ENCODE measurements around the gene PHTF2.
"Not testable (repeated sequence)": the region's sequence is repeated elsewhere in the genome, so short reads cannot be mapped to it uniquely, and the experiment has no call there.

The PHTF2 gene

DNA sequence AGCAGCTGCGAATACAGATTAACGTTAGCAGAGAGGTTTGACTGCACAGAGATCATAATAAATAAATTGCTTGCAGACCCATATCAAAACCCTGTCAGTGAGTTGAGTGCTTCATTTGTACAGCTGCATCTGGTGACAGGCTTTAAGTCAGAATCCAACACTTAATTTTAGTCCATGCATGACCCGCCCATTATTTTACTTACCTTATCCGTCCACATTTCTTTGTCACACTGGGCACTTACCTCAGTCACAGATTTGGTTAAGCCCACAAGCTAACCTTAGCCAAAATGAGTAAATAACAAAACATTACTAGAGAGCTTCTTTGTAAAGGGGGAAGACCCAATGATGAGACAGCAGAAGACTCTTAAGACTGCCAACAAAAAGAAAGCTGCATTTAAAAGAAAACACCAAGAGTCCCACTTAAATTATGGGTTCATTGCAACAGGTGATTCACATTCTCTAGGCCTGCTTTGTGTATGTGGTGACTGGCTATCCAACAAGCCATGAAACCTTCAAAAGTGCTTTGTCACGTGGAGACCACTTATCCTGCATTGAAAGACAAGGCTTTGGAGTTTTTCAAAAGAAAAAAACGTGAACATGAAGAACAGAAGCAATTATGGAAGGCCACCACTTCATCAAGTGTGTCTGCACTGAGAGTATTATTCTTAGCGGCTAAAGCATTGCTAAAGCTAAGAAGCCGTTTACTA is 32.2 kb downstream of the PHTF2 start:
- peak; percentile 10 for DNase-seq (ENCODE audit: low spot score)

DNA sequence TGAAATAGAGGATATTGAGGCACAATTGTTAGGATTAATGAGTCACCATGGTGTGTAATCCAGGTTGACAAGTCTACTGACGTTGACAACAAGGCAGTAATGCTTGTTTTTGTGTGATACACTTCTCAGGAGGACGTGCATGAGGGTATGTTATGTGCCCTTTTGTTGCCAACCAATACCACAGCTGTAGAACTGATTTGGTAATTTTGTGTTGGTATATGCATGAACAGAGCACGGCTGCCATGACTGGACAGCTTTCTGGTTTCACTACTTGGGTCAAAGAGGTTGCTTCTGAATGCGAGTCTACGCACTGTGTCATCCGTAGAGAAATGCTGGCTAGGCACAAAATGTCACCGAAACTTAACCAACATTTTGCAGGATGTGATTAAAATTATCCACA is 32.9 kb downstream of the PHTF2 start:
- peak; percentile 48 for DNase-seq (ENCODE audit: low spot score)

- no peak for DNase-seq (ENCODE audit: low spot score)
Observed at GRCh38 chr7:77831953-77832352, 33.4 kb downstream of the PHTF2 start.

DNA sequence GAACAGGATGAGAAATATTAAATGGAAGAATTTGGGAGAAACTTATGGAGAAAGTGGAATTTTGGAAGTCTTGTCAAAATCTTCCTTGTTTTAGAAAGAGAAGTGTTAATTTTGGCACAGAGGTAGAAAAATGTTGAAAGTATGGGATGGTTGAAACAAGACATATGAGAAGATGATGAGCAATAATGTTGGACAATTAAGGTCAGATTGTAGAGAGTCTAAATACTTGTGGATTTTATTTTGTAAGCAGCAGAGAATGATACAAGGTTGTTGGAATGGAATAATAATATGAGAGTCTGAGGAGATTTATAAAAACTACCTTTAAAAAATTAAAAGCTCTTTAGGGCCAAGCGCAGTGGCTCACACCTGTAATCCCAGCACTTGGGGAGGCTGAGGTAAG is 34.6 kb downstream of the PHTF2 start:
- no peak for DNase-seq (ENCODE audit: low spot score)

DNA sequence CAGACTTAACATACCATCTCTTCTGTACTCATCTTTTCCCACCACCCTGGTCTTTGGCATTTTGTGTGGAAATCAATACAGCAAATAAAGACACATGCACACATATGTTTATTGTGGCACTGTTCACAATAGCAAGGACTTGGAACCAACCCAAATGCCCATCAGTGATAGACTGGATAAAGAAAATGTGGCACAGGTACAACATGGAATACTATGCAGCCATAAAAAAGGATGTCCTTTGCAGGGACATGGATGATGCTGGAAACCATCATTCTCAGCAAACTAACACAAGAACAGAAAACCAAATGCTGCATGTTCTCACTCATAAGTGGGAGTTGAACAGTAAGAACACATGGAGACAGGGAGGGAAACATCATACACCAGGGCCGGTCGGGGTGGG is 37.9 kb downstream of the PHTF2 start:
- not testable (repeated sequence) for DNase-seq (ENCODE audit: low spot score)

- no peak for DNase-seq (ENCODE audit: low spot score)
Observed at GRCh38 chr7:77837275-77837674, 38.7 kb downstream of the PHTF2 start.

- DNase-seq (ENCODE audit: low spot score): no peak
Observed at GRCh38 chr7:77837966-77838365, 39.4 kb downstream of the PHTF2 start.

DNA sequence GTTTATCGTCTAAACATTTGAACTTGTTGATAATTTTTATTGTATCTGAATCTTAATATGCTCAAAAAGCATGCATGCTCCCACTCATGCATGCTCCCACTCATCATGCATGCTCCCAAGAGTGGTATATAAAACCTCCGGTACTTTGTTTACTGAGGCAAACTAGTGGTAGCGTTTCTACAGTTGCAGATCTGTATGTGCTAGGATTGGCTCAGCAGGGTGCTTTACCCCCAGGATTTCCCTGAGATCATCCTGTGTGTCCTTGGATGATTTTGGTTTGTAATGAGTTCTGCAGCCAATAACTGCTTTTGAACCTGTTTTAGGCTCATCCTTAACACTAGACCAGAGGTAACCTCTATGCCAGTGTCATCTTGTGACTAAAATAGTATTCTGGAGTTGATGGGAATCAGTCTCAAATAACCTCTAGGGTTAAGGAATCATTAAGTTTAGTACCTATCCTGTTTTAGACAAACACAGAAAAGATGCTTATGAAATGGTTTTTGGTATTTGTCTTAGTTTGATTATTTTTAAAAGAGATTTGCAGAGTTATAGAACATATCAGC is 40.4 kb downstream of the PHTF2 start:
- no peak for DNase-seq (ENCODE audit: low spot score)

- DNase-seq (ENCODE audit: low spot score): no peak
Observed at GRCh38 chr7:77839919-77840318, 41.3 kb downstream of the PHTF2 start.

DNA sequence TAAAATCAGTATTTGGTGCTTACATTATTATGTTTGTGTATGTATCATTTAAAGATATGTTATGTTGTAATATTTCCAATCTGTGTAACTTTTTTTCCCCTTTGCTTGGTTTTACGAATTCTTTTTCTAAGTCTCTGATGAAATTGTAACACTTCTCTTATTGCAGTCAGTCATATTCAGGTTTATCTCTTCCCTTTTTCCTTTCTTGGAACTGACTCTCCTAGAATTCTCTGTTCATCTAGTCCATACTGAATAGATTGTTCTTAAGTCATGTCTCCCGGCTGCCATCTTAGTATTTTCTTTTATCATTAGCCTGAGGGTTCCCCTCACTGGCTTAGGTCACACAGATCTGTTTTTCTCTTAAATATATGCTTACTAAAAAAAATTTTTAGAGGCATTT is 44.6 kb downstream of the PHTF2 start:
- DNase-seq (ENCODE audit: low spot score): no peak

DNA sequence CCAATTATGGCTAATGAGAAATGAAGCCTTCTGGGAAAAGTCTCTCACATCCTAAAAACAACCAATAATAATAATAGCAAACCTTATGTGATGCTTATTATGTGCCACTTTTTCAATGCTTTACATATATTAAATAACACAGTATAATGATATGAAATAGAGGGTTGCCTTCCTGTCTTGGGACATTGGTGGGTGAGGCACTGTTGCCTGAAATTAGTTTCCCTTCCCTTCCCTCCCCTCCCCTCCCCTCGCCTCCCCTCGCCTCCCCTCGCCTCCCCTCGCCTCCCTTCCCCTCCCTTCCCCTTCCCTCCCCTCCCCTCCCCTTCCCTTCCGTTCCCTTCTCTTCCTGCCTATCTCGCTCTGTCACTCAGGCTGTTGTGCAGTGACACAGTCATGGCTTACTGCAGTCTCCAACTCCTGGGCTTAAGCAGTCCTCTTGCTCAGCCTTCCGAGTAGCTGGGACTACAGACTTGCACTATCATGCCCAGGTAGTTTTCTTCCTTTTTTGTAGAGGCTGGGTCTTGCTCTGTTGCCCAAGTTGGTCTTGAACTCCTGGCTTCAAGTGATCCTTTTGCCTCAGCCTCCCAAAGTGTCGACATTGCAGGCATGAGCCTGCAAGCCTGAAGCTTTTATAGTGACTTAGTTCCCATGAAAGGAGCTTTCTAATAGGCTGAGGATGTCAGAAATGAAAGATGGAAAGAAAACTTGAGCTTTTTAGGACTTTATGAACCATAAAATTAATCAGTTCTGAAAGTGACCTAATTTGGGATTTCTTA is 47.9 kb downstream of the PHTF2 start:
- no peak for DNase-seq (ENCODE audit: low spot score)

DNA sequence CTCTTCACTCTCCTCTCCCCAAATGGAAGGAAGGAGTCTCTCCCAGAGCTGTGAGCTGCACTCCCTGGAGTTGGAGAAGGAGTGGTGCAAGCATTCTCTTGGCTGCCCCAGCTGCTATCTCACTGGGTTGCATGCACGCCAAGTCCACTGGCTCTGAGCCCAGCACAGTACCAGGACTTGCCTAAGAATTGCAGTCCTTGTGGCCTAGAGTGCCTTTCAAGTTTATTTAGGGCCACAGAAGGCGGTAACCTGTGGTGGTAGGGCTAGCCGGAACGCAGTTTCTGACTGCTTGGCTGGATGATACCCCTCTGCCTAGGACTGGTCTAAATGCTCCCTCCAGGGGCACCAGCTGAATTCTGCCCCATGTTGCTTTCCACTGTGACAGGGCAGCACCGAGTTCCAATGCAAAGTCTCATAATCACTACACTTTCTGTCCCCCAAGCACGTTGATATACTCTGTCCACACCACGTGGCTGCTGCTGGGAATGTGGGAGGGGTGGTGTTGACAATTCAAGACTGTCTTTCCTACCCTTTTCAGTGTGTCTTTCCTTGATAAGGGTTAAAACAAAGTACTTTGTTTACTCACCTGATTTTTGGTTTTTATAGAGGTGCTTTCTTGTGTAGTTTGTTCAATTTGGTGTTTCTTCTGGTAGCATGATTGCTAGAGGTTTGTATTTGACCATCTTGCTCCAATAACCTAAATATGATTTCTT is 57.0 kb downstream of the PHTF2 start:
- no peak for DNase-seq (ENCODE audit: low spot score)

DNA sequence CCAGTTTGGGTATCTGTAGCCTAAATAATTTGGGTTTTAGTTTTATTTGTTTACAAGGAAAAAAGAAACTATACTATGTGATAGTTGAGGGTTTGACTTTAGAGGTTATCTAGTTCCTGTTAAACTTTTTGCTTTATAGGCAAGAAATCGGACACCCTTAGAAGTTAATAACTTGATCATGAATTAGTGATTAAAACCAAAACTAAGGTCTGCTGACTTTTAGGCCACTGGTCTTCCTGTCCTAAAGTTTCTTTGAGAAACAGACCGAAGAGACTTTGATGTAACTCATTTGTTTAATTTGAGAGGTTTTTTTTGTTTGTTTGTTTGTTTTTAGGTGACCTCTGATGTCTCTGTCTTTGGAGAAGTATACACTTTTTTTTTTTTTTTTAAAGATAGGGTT is 59.7 kb downstream of the PHTF2 start:
- no peak for DNase-seq (ENCODE audit: low spot score)

GRCh38 chr7:77859343-77859742 is 60.8 kb downstream of the PHTF2 start:
- no peak for DNase-seq (ENCODE audit: low spot score)

- no peak for DNase-seq (ENCODE audit: low spot score)
Observed at GRCh38 chr7:77862691-77863090, 64.1 kb downstream of the PHTF2 start.

- no peak for DNase-seq (ENCODE audit: low spot score)
Observed at GRCh38 chr7:77863860-77864259, 65.3 kb downstream of the PHTF2 start.

GRCh38 chr7:77866370-77866769 is 67.8 kb downstream of the PHTF2 start:
- DNase-seq (ENCODE audit: low spot score): no peak

- no peak for DNase-seq (ENCODE audit: low spot score)
Observed at GRCh38 chr7:77866786-77867536, 68.4 kb downstream of the PHTF2 start.

DNA sequence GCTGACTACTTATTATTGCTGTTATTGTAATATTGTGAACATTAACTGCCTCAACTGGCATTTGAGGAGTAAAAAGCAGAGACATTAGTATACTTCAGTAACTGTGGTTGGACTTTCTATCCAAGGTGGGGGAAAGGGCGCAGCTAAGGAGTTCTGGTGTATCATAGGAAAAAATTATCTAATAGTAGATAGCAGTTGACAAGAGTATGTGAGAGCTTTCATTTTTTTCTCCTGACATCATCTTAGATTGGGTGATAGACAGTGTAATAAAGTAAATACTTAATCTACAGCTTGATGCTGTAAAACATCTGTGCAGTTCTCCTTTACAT is 68.9 kb downstream of the PHTF2 start:
- no peak for DNase-seq (ENCODE audit: low spot score)

DNA sequence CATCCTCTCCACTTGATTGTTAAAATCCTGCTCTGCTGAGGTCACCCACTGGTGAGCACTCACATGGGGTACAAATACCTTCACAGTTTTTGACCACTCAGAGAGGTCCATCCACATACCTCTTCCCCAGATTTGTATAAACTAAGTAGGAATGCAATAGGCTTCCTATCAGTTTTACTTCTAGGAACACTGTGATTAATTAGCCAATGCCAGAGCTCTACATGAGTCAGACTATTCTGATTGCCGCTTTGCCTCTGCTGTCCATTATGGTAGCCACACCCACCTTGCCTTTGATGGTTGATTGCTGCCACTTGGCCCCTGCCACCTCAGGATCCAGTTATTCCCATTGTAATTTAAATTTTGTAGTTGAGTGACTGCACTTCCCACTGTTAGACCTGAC is 73.7 kb downstream of the PHTF2 start:
- DNase-seq (ENCODE audit: low spot score): not testable (repeated sequence)

DNA sequence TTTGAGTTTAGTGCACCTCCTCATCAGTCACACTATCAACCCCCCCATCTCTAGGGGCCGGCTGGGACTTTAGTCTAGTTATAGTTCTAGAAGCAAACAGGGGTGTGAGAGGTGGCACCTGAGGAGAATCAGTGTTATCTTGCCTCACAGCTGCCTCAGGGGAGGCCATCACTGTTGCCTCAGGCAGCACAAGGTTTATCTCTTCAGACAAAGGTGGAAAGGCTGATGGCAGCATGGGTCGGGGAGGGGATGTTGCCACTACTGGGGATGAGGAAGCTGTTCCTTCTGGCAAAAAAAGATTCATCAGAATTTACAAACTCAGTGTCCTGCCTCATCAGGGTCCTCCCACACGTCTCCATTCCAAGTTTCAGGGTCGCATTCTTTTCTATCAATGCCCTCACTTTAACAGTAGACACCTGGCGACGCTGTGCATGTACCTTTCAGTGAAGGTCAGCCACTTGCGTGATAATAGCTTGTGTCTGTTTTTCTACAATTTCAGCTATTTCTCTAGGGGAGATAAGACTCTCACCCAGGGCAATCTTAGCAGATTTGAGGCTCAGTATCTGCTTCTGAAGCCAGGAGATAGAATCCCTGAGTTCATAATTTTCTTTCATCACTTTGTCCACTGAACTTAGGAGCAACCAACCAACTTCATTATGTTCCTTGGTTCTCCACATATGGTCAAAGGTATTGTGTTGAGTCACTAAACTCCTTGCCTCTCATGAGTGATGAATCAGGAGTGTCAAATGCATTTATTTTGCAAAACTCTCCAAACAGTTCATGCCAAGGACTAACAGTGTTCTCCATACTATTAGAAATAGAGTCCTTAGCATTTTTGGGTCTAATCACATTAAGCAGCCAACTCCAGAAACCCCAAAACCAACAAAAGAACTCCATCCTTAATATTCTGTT is 75.1 kb downstream of the PHTF2 start:
- DNase-seq (ENCODE audit: low spot score): not testable (repeated sequence)

Data from activated CD4-positive, alpha-beta T cell treated with anti-CD3 and anti-CD28 coated beads, Interleukin-2, Interleukin-4, amounts not matched to agents 100 ng/mL and 50 ng/mL, durations not matched to agents 16 hours and 8 hours (primary cell).